ENCODE results near the gene TGFBI.

The TGFBI gene

DNA sequence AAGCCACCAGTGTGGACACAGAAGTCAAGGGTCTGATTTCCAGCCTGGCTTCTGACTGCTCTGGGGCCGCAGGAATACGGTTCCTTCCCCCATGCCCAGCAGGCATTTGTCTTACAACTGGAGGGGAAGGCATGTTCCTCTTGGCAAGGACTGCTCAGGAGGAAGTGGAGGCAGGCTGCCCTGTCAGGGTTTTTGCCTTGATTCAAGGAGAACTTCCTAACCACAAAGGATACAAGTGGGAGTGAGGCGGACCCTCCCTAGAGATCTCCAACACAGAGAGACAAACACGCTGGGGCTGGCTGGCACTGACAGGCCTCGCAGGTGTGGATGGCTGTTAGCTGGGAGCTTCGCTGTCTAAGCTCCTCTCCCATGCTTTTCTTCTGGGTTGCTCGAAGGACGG, 19.1 kb downstream of the TGFBI start:
- Histone ChIP-seq H3K9me2 (replicated peaks; ENCODE audit: control insufficient read depth, low read length) (no peaks in the 10 kb centered on the region), H3K36me3 (ENCODE audit: control insufficient read depth, low read length) (no peaks in the 10 kb centered on the region), H3K79me2 (ENCODE audit: control insufficient read depth, low read length) (no peaks in the 10 kb centered on the region), H3K27ac (ENCODE audit: low read depth, low read length) (no peak overlapping the region), H3K4me3 (ENCODE audit: low read length) (no peak overlapping the region), H3F3A (ENCODE audit: control insufficient read depth, insufficient read depth) (no peaks in the 10 kb centered on the region), H3K27me3 (ENCODE audit: control insufficient read depth, low read length) (no peaks in the 10 kb centered on the region), H3K9me3 (ENCODE audit: control insufficient read depth, insufficient read depth, low read length) (no peaks in the 10 kb centered on the region), H4K20me1 (ENCODE audit: control insufficient read depth, insufficient read depth, low read depth, low read length) (no peaks in the 10 kb centered on the region), H3K4me1 (ENCODE audit: control insufficient read depth, low read length) (peaks cover 10% of the 10 kb centered on the region), H3K4me2 (ENCODE audit: low read length) (no peak overlapping the region)
- no peak for TF ChIP-seq EZH2phosphoT487 (IDR thresholded peaks at IDR 0.05; ENCODE audit: borderline replicate concordance, low read length)
- TF ChIP-seq, protein P1, sequence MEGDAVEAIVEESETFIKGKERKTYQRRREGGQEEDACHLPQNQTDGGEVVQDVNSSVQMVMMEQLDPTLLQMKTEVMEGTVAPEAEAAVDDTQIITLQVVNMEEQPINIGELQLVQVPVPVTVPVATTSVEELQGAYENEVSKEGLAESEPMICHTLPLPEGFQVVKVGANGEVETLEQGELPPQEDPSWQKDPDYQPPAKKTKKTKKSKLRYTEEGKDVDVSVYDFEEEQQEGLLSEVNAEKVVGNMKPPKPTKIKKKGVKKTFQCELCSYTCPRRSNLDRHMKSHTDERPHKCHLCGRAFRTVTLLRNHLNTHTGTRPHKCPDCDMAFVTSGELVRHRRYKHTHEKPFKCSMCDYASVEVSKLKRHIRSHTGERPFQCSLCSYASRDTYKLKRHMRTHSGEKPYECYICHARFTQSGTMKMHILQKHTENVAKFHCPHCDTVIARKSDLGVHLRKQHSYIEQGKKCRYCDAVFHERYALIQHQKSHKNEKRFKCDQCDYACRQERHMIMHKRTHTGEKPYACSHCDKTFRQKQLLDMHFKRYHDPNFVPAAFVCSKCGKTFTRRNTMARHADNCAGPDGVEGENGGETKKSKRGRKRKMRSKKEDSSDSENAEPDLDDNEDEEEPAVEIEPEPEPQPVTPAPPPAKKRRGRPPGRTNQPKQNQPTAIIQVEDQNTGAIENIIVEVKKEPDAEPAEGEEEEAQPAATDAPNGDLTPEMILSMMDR (IDR thresholded peaks at IDR 0.05; ENCODE audit: low read depth, low read length, poor library complexity, severe bottlenecking), result no peak

DNA sequence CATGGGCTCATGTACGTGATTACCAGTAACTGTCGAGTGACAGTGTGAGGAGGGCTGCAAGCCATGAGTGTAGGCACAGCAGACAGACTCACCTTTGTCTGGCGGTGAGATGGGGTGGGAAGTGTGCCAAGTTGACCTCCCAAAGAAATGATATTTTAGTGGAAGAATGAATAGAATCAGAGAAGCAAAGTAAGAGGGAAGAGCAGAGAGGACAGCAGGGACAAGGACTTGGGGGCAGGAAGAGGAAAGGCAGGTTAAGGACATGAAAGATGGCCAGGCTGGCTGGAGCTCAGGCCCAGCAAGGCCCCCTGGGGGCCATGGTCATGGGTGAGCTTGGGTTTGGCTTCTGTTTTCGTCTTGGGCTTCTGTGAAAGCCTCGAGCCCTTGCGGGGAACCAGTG, 20.2 kb downstream of the TGFBI start:
- Histone ChIP-seq H3K4me3 (ENCODE audit: low read length) (no peak overlapping the region), H3K4me1 (ENCODE audit: control insufficient read depth, low read length) (no peaks in the 10 kb centered on the region), H3F3A (ENCODE audit: control insufficient read depth, insufficient read depth) (no peaks in the 10 kb centered on the region), H3K9me2 (replicated peaks; ENCODE audit: control insufficient read depth, low read length) (no peaks in the 10 kb centered on the region), H3K27me3 (ENCODE audit: control insufficient read depth, low read length) (no peaks in the 10 kb centered on the region), H3K27ac (ENCODE audit: low read depth, low read length) (no peak overlapping the region), H3K79me2 (ENCODE audit: control insufficient read depth, low read length) (no peaks in the 10 kb centered on the region), H3K9me3 (ENCODE audit: control insufficient read depth, insufficient read depth, low read length) (no peaks in the 10 kb centered on the region), H3K36me3 (ENCODE audit: control insufficient read depth, low read length) (no peaks in the 10 kb centered on the region), H3K4me2 (ENCODE audit: low read length) (no peak overlapping the region), H4K20me1 (ENCODE audit: control insufficient read depth, insufficient read depth, low read depth, low read length) (no peaks in the 10 kb centered on the region)
- TF ChIP-seq, protein P1 (IDR thresholded peaks at IDR 0.05; ENCODE audit: low read depth, low read length, poor library complexity, severe bottlenecking), result no peak
- TF ChIP-seq EZH2phosphoT487 (IDR thresholded peaks at IDR 0.05; ENCODE audit: borderline replicate concordance, low read length), result no peak

DNA sequence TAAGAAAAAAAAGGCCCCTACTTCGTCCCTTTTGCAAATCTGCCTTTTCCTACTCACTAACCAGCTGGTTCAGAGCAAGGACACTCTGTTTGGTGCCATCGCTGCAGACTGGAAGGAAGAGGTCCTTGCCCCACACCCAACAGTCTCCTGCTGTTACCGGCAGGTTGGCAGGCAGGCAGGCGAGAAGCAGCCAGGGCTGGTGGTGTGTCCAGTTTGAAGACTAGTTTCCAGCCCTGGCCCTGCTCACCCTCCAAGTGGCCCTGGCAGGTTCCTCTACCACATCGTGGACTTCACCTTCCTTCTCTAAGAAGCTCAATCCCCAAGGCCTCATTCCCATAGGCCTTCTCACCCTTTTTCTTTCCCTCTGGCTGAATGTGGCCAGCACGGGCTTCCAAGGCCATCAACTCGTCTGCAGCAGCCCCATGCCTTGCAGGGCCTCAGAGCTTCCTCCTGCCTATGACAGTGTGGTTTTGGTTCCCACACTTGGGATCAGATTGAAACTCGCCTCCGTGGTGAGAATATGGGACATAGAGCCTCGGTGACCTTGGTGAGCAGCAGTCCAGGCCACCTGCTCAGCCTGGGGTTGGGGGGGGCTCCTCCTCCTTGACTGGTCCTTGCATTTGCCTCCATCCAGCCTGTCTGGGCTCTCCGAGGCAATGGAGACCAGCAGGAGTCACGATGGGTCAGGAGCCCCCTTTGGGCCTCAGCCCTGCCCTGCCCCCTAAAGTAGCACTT, 22.9 kb downstream of the TGFBI start:
- no peak overlapping the region for H3K4me3 ChIP-seq (ENCODE audit: low read length)
- H3K4me2 ChIP-seq (ENCODE audit: low read length), result no peak overlapping the region
- no peak overlapping the region for H3K27ac ChIP-seq (ENCODE audit: low read depth, low read length)
- no peaks in the 10 kb centered on the region for H3K27me3 ChIP-seq (ENCODE audit: control insufficient read depth, low read length)
- H3K79me2 ChIP-seq (ENCODE audit: control insufficient read depth, low read length), result no peaks in the 10 kb centered on the region
- no peaks in the 10 kb centered on the region for H3K9me3 ChIP-seq (ENCODE audit: control insufficient read depth, insufficient read depth, low read length)
- H4K20me1 ChIP-seq (ENCODE audit: control insufficient read depth, insufficient read depth, low read depth, low read length), result no peaks in the 10 kb centered on the region
- TF ChIP-seq, protein P1 (IDR thresholded peaks at IDR 0.05; ENCODE audit: low read depth, low read length, poor library complexity, severe bottlenecking), result no peak
- TF ChIP-seq EZH2phosphoT487 (IDR thresholded peaks at IDR 0.05; ENCODE audit: borderline replicate concordance, low read length), result no peak
- no peaks in the 10 kb centered on the region for H3F3A ChIP-seq (ENCODE audit: control insufficient read depth, insufficient read depth)
- no peaks in the 10 kb centered on the region for H3K4me1 ChIP-seq (ENCODE audit: control insufficient read depth, low read length)
- no peaks in the 10 kb centered on the region for H3K9me2 ChIP-seq (replicated peaks; ENCODE audit: control insufficient read depth, low read length)
- no peaks in the 10 kb centered on the region for H3K36me3 ChIP-seq (ENCODE audit: control insufficient read depth, low read length)

Measured in DOHH2 (cell line).